WTC11 (cell line): Measurements from ENCODE around the gene BEND4. TPM values are rescaled to one million over a fixed set of nuclear protein-coding genes. Genes with fewer than 3 reads are reported as not detected.
A peak's percentile ranks its signal among the peaks of the same experiment; 100 is the strongest.

Source experiments
- ATAC-seq: fragments of 200-7000 bp; cut with Tn5 transposase; 2 replicates; pipeline ENCODE4 v1.10.0; 2021; ENCODE audit warnings: mild to moderate bottlenecking, moderate library complexity
- CTCF ChIA-PET: fragments of 300-600 bp; sonication (Branson Sonifier 250); formaldehyde crosslinking; loops from one replicate; lab custom pipeline; 2021; ENCODE audit warnings: antibody characterized with exemption; lab: Charles Lee
- POLR2A ChIA-PET: fragments of 350-600 bp; sonication (Branson Sonifier 250); formaldehyde crosslinking; loops from one replicate; lab custom pipeline; 2021; ENCODE audit warnings: antibody characterized with exemption; lab: Charles Lee
- DNase-seq: peaks from one replicate; pipeline ENCODE4 v3.0.0; 2021; ENCODE audit warnings: low spot score
- H3K27ac Mint-ChIP-seq: 2 replicates; pipeline ENCODE4 v1.8.0; 2021; ENCODE audit warnings: mixed read lengths
- H3K27me3 Mint-ChIP-seq: 2 replicates; pipeline ENCODE4 v1.8.0; 2021; ENCODE audit warnings: low read depth, mild to moderate bottlenecking, moderate library complexity, mixed read lengths
- H3K36me3 Mint-ChIP-seq: 2 replicates; pipeline ENCODE4 v1.8.0; 2021; ENCODE audit warnings: mixed read lengths
- H3K4me1 Mint-ChIP-seq: 2 replicates; pipeline ENCODE4 v1.8.0; 2022; ENCODE audit warnings: mixed read lengths
- H3K4me3 Mint-ChIP-seq: 2 replicates; pipeline ENCODE4 v1.8.0; 2021; ENCODE audit warnings: mild to moderate bottlenecking, moderate library complexity, mixed read lengths
- H3K9me3 Mint-ChIP-seq: 2 replicates; pipeline ENCODE4 v1.8.0; 2021; ENCODE audit warnings: mixed read lengths
- ARID4B ChIP-seq: sonication (generic); formaldehyde crosslinking; IDR thresholded peaks from 2 replicates; pipeline ENCODE4 v1.8.0; 2023; ENCODE audit warnings: missing genetic modification reagents, mild to moderate bottlenecking, borderline replicate concordance
- ATF6 ChIP-seq: sonication (generic); formaldehyde crosslinking; IDR thresholded peaks from 2 replicates; pipeline ENCODE4 v1.8.1; 2023; ENCODE audit warnings: mild to moderate bottlenecking, missing genetic modification reagents
- CBFB ChIP-seq: sonication (generic); formaldehyde crosslinking; IDR thresholded peaks from 2 replicates; pipeline ENCODE4 v1.8.1; 2022; ENCODE audit warnings: mild to moderate bottlenecking, low read depth, missing genetic modification reagents
- MAX ChIP-seq: sonication (generic); formaldehyde crosslinking; IDR thresholded peaks from 2 replicates; pipeline ENCODE4 v1.8.0; 2022; ENCODE audit warnings: mild to moderate bottlenecking, missing genetic modification reagents
- MYBL2 ChIP-seq: sonication (generic); formaldehyde crosslinking; IDR thresholded peaks from 2 replicates; pipeline ENCODE4 v1.8.1; 2023; ENCODE audit warnings: mild to moderate bottlenecking, moderate library complexity, missing genetic modification reagents
- NFYB ChIP-seq: sonication (generic); formaldehyde crosslinking; conservative IDR thresholded peaks from 2 replicates; pipeline ENCODE4 v1.8.0; 2022; ENCODE audit warnings: low read depth, missing genetic modification reagents
- NR2C2 ChIP-seq: sonication (generic); formaldehyde crosslinking; IDR thresholded peaks from 2 replicates; pipeline ENCODE4 v1.8.0; 2022; ENCODE audit warnings: mild to moderate bottlenecking, missing genetic modification reagents
- PRDM15 ChIP-seq: sonication (generic); formaldehyde crosslinking; IDR thresholded peaks from 2 replicates; pipeline ENCODE4 v1.8.0; 2022; ENCODE audit warnings: missing genetic modification reagents
- SMAD4 ChIP-seq: sonication (generic); formaldehyde crosslinking; IDR thresholded peaks from 2 replicates; pipeline ENCODE4 v1.8.0; 2022; ENCODE audit warnings: mild to moderate bottlenecking, missing genetic modification reagents
- ZNF317 ChIP-seq: sonication (generic); formaldehyde crosslinking; IDR thresholded peaks from 2 replicates; pipeline ENCODE4 v1.8.1; 2023; ENCODE audit warnings: low read depth, mild to moderate bottlenecking, moderate library complexity, missing genetic modification reagents, borderline replicate concordance
- ZNF512 ChIP-seq: sonication (generic); formaldehyde crosslinking; IDR thresholded peaks from 2 replicates; pipeline ENCODE4 v1.8.1; 2022; ENCODE audit warnings: missing genetic modification reagents, borderline replicate concordance
- ZNF671 ChIP-seq: fragments of 250-450 bp; sonication (Bioruptor Pico); IDR thresholded peaks from 2 replicates; pipeline ENCODE4 v1.8.0; 2021; ENCODE audit warnings: mild to moderate bottlenecking
- total RNA-seq: library from RNA; stranded (reverse); gene quantifications from 3 replicates; pipeline ENCODE4 v1.2.3, GENCODE V29; 2021

Gene BEND4
- total RNA-seq, 1 experiment from 2014 or later, result 40.0 TPM

- no peak for TF ChIP-seq PRDM15 (CRISPR knock-in tag)
- no peak for TF ChIP-seq MYBL2
- TF ChIP-seq NR2C2, result no peak
- TF ChIP-seq SMAD4, result no peak
- no peak for TF ChIP-seq NFYB (CRISPR knock-in tag)
- TF ChIP-seq ZNF317 (CRISPR knock-in tag), result no peak
- TF ChIP-seq CBFB (CRISPR knock-in tag), result no peak
- TF ChIP-seq ARID4B (CRISPR knock-in tag), result no peak
- TF ChIP-seq ZNF512 (CRISPR knock-in tag), result no peak
- no peak for TF ChIP-seq ATF6 (CRISPR knock-in tag)
These were observed 30.2 kb downstream of the BEND4 start (continued) for GRCh38 chr4:42122237-42122636.

GRCh38 chr4:42119886-42120285 lies 32.6 kb downstream of the BEND4 start:
- Mint-ChIP-seq H3K27ac (peak overlapping the region; percentile 45), H3K4me1 (peaks cover 26% of the 10 kb centered on the region), H3K4me3 (no peak overlapping the region), H3K27me3 (no peaks in the 10 kb centered on the region), H3K9me3 (no peaks in the 10 kb centered on the region), H3K36me3 (peaks cover 56% of the 10 kb centered on the region)
- TF ChIP-seq ZNF671 (CRISPR knock-in tag) (no peak), MAX (CRISPR knock-in tag) (0 out of 2 replicates have a peak, but pooled peaks have one; percentile 17)
- ChIA-PET POLR2A (no interaction called here), CTCF (interaction anchor here (1.0 kb wide), 1 partner anchor 400 kb away, joined by 3 read pairs; no protein-coding TSS in a partner anchor)
- DNase-seq (no peak), ATAC-seq (peak; percentile 75)
